MM.1S (cell line): ENCODE measurements around the gene PRM2.

ENCODE experiments used
- DNase-seq: peaks from one replicate; pipeline ENCODE4 v3.0.0-alpha.2; 2015
- H2AFZ ChIP-seq: fragments of 300-600 bp; sonication (generic); 2 replicates; pipeline ENCODE4 v1.6.0; 2016; ENCODE audit warnings: antibody characterized with exemption, low read length
- H3F3A ChIP-seq: fragments of 300-600 bp; sonication (generic); 2 replicates; pipeline ENCODE4 v1.6.1; 2016; ENCODE audit warnings: mild to moderate bottlenecking, antibody characterized with exemption, low read length, moderate library complexity, mixed read lengths; ENCODE audit not compliant: insufficient read depth
- H3K27ac ChIP-seq: fragments of 300-600 bp; sonication (generic); 2 replicates; pipeline ENCODE4 v1.5.1; 2016; ENCODE audit warnings: mild to moderate bottlenecking, low read length
- H3K27me3 ChIP-seq: fragments of 300-600 bp; sonication (generic); replicated peaks from 2 replicates; pipeline ENCODE4 v1.6.0; 2016; ENCODE audit warnings: low read length; ENCODE audit not compliant: insufficient read depth
- H3K36me3 ChIP-seq: fragments of 300-600 bp; sonication (generic); replicated peaks from 2 replicates; pipeline ENCODE4 v1.6.1; 2016; ENCODE audit warnings: mild to moderate bottlenecking, low read length, mixed read lengths; ENCODE audit not compliant: insufficient read depth
- H3K4me1 ChIP-seq: fragments of 300-600 bp; sonication (generic); 2 replicates; pipeline ENCODE4 v1.6.1; 2016; ENCODE audit warnings: low read length, mixed read lengths
- H3K4me2 ChIP-seq: fragments of 300-600 bp; sonication (generic); 2 replicates; pipeline ENCODE4 v1.6.0; 2016; ENCODE audit warnings: low read depth, low read length
- H3K4me3 ChIP-seq: fragments of 300-600 bp; sonication (generic); 2 replicates; pipeline ENCODE4 v1.5.1; 2016; ENCODE audit warnings: low read length, mixed read lengths
- H3K79me2 ChIP-seq: fragments of 300-600 bp; sonication (generic); 2 replicates; pipeline ENCODE4 v1.6.1; 2016; ENCODE audit warnings: mixed run types, low read length, mixed read lengths
- H3K9ac ChIP-seq: fragments of 300-600 bp; sonication (generic); 2 replicates; pipeline ENCODE4 v1.6.1; 2016; ENCODE audit warnings: low read length, mixed read lengths
- H3K9me2 ChIP-seq: fragments of 300-600 bp; sonication (generic); replicated peaks from 2 replicates; pipeline ENCODE4 v1.6.1; 2016; ENCODE audit warnings: mild to moderate bottlenecking, low read length, mixed read lengths; ENCODE audit not compliant: insufficient read depth
- H3K9me3 ChIP-seq: fragments of 300-600 bp; sonication (generic); replicated peaks from 2 replicates; pipeline ENCODE4 v1.6.1; 2016; ENCODE audit warnings: mild to moderate bottlenecking, low read length, mixed read lengths; ENCODE audit not compliant: insufficient read depth
- H4K20me1 ChIP-seq: fragments of 300-600 bp; sonication (generic); 2 replicates; pipeline ENCODE4 v1.6.1; 2016; ENCODE audit warnings: mild to moderate bottlenecking, low read length, moderate library complexity, mixed read lengths; ENCODE audit not compliant: insufficient read depth
- CTCF ChIP-seq: fragments of 300-600 bp; sonication (generic); IDR thresholded peaks from 2 replicates; pipeline ENCODE4 v1.5.1; 2016; ENCODE audit warnings: antibody characterized with exemption, low read length, mixed read lengths
- EZH2 ChIP-seq: fragments of 300-600 bp; sonication (generic); optimal IDR thresholded peaks from 2 replicates; pipeline ENCODE3; 2017; ENCODE audit warnings: low read depth, mild to moderate bottlenecking, antibody characterized with exemption, low read length, mixed read lengths
- EZH2phosphoT487 ChIP-seq: fragments of 300-600 bp; sonication (generic); IDR thresholded peaks from 2 replicates; pipeline ENCODE4 v1.6.1; 2018; ENCODE audit warnings: antibody characterized with exemption, low read length

PRM2 gene

GRCh38 chr16:11255737-11256660 is 20.3 kb downstream of the PRM2 start, which contains the start of gene SOCS1:
Gene SOCS1 (minus strand): TSS chr16:11256204. CDS start chr16:11255478, 726 bp downstream.
- H4K20me1 ChIP-seq, result no peaks in the 10 kb centered on the region
- H3K36me3 ChIP-seq, result no peaks in the 10 kb centered on the region
- peak within 1 kb of the TSS; percentile 95 for H3K9ac ChIP-seq
- peaks cover 4% of the 10 kb centered on the region for H3K79me2 ChIP-seq
- H3K4me1 ChIP-seq, result peaks cover 22% of the 10 kb centered on the region
- H3K9me2 ChIP-seq, result no peaks in the 10 kb centered on the region
- H3K27ac ChIP-seq, result peak within 1 kb of the TSS; percentile 90
- H3K4me3 ChIP-seq, result peak within 1 kb of the TSS; percentile 87
- H3K9me3 ChIP-seq, result no peaks in the 10 kb centered on the region
- H3F3A ChIP-seq, result peaks cover 34% of the 10 kb centered on the region
- TF ChIP-seq CTCF (peak; percentile 70), EZH2phosphoT487 (no peak)
- peak within 1 kb of the TSS; percentile 99 for H3K4me2 ChIP-seq
- H3K27me3 ChIP-seq, result no peaks in the 10 kb centered on the region
- peak; percentile 91 for DNase-seq
- peak within 1 kb of the TSS; percentile 42 for H2AFZ ChIP-seq

- DNase-seq, result peak; percentile 34
- H3F3A ChIP-seq, result peaks cover 34% of the 10 kb centered on the region
- H3K9me2 ChIP-seq, result no peaks in the 10 kb centered on the region
- peak overlapping the region; percentile 79 for H3K4me3 ChIP-seq
- H2AFZ ChIP-seq, result no peak overlapping the region
- peak overlapping the region; percentile 62; the same call in 1 of the 2 replicates for H3K9ac ChIP-seq
- no peaks in the 10 kb centered on the region for H3K36me3 ChIP-seq
- H3K79me2 ChIP-seq, result peaks cover 4% of the 10 kb centered on the region
- H4K20me1 ChIP-seq, result no peaks in the 10 kb centered on the region
- H3K27ac ChIP-seq, result peak overlapping the region; percentile 36; the same call in 1 of the 2 replicates
- H3K4me1 ChIP-seq, result peaks cover 22% of the 10 kb centered on the region
- H3K27me3 ChIP-seq, result no peaks in the 10 kb centered on the region
- peak overlapping the region; percentile 82 for H3K4me2 ChIP-seq
- TF ChIP-seq EZH2phosphoT487 (no peak), CTCF (0 out of 2 replicates have a peak, but pooled peaks have one; percentile 8), EZH2 (no peak)
- H3K9me3 ChIP-seq, result no peaks in the 10 kb centered on the region
Observed at GRCh38 chr16:11254913-11255736, 21.2 kb downstream of the PRM2 start.

GRCh38 chr16:11253995-11254912 is 22.0 kb downstream of the PRM2 start:
- H3K36me3 ChIP-seq, result no peaks in the 10 kb centered on the region
- no peaks in the 10 kb centered on the region for H3K9me3 ChIP-seq
- peaks cover 30% of the 10 kb centered on the region for H3F3A ChIP-seq
- H4K20me1 ChIP-seq, result no peaks in the 10 kb centered on the region
- peak overlapping the region; percentile 82; the same call in 1 of the 2 replicates for H3K4me2 ChIP-seq
- H3K4me1 ChIP-seq, result peaks cover 21% of the 10 kb centered on the region
- H3K27me3 ChIP-seq, result no peaks in the 10 kb centered on the region
- H3K79me2 ChIP-seq, result peaks cover 4% of the 10 kb centered on the region
- no peak overlapping the region for H2AFZ ChIP-seq
- H3K9ac ChIP-seq, result no peak overlapping the region
- no peak overlapping the region for H3K27ac ChIP-seq
- DNase-seq, result no peak
- no peaks in the 10 kb centered on the region for H3K9me2 ChIP-seq
- peak overlapping the region; percentile 79; the same call in 1 of the 2 replicates for H3K4me3 ChIP-seq
- TF ChIP-seq EZH2 (no peak), EZH2phosphoT487 (no peak), CTCF (no peak)
